Osteocyte (in vitro differentiated cells): ENCODE results near the gene BPIFB3. TPM values are rescaled to one million over a fixed set of nuclear protein-coding genes. Genes with fewer than 3 reads are reported as not detected.

ENCODE experiments used
- DNase-seq: peaks from one replicate; pipeline ENCODE4 v3.0.0; 2021; ENCODE audit warnings: mixed read lengths; ENCODE audit not compliant: unreplicated experiment; ENCODE audit errors: extremely low spot score
- H3K27ac Mint-ChIP-seq: one replicate; pipeline ENCODE4 v1.8.0; 2021; ENCODE audit warnings: mild to moderate bottlenecking, mixed read lengths; ENCODE audit not compliant: unreplicated experiment
- H3K27me3 Mint-ChIP-seq: one replicate; pipeline ENCODE4 v1.8.0; 2021; ENCODE audit warnings: mixed read lengths; ENCODE audit not compliant: unreplicated experiment
- H3K36me3 Mint-ChIP-seq: one replicate; pipeline ENCODE4 v1.8.0; 2021; ENCODE audit warnings: mixed read lengths; ENCODE audit not compliant: unreplicated experiment
- H3K4me1 Mint-ChIP-seq: one replicate; pipeline ENCODE4 v1.8.0; 2021; ENCODE audit warnings: mixed read lengths; ENCODE audit not compliant: unreplicated experiment
- H3K4me3 Mint-ChIP-seq: one replicate; pipeline ENCODE4 v1.8.0; 2021; ENCODE audit warnings: mild to moderate bottlenecking, moderate library complexity, mixed read lengths; ENCODE audit not compliant: unreplicated experiment
- H3K9me3 Mint-ChIP-seq: one replicate; pipeline ENCODE4 v1.8.0; 2021; ENCODE audit warnings: mixed read lengths; ENCODE audit not compliant: unreplicated experiment
- CTCF ChIP-seq: fragments of 200-600 bp; sonication (generic); IDR thresholded peaks from 2 replicates; pipeline ENCODE4 v1.5.0; 2021; ENCODE audit warnings: antibody characterized with exemption, mild to moderate bottlenecking, moderate library complexity
- total RNA-seq: library from RNA; stranded (reverse); gene quantifications from 2 replicates; pipeline ENCODE4 v1.2.1, GENCODE V29; 2021

Gene BPIFB3
- total RNA-seq, 1 donor from 2014 or later: not detected

- Mint-ChIP-seq H3K36me3 (no peaks in the 10 kb centered on the region), H3K4me3 (no peak overlapping the region), H3K4me1 (no peaks in the 10 kb centered on the region), H3K27ac (no peak overlapping the region), H3K27me3 (no peaks in the 10 kb centered on the region), H3K9me3 (peaks cover under 1% of the 10 kb centered on the region)
- DNase-seq: no peak
- no peak for TF ChIP-seq CTCF
These were observed 2.4 kb upstream of the BPIFB3 start for GRCh38 chr20:33051333-33051732.

GRCh38 chr20:33054381-33054780, 678 bp downstream of the BPIFB3 start:
- no peak overlapping the region for H3K4me3 Mint-ChIP-seq
- H3K4me1 Mint-ChIP-seq: no peaks in the 10 kb centered on the region
- peaks cover 3% of the 10 kb centered on the region for H3K27me3 Mint-ChIP-seq
- no peak overlapping the region for H3K27ac Mint-ChIP-seq
- DNase-seq: no peak
- TF ChIP-seq CTCF: no peak
- no peaks in the 10 kb centered on the region for H3K36me3 Mint-ChIP-seq
- H3K9me3 Mint-ChIP-seq: no peaks in the 10 kb centered on the region

GRCh38 chr20:33054791-33055190, 1.1 kb downstream of the BPIFB3 start:
- Mint-ChIP-seq H3K4me3 (no peak overlapping the region), H3K9me3 (no peaks in the 10 kb centered on the region), H3K27ac (no peak overlapping the region), H3K36me3 (no peaks in the 10 kb centered on the region), H3K27me3 (peaks cover 3% of the 10 kb centered on the region), H3K4me1 (no peaks in the 10 kb centered on the region)
- DNase-seq: no peak
- no peak for TF ChIP-seq CTCF

GRCh38 chr20:33059136-33059535, 5.4 kb downstream of the BPIFB3 start:
- Mint-ChIP-seq H3K9me3 (no peaks in the 10 kb centered on the region), H3K27me3 (peaks cover 6% of the 10 kb centered on the region), H3K36me3 (no peaks in the 10 kb centered on the region), H3K4me3 (no peak overlapping the region), H3K4me1 (no peaks in the 10 kb centered on the region), H3K27ac (no peak overlapping the region)
- TF ChIP-seq CTCF: no peak
- DNase-seq: no peak

GRCh38 chr20:33059741-33060390, 6.2 kb downstream of the BPIFB3 start:
- Mint-ChIP-seq H3K4me1 (no peaks in the 10 kb centered on the region), H3K4me3 (no peak overlapping the region), H3K9me3 (no peaks in the 10 kb centered on the region), H3K36me3 (no peaks in the 10 kb centered on the region), H3K27me3 (peaks cover 6% of the 10 kb centered on the region), H3K27ac (no peak overlapping the region)
- DNase-seq: no peak
- TF ChIP-seq CTCF: no peak
